GM18907 (cell line): ENCODE measurements around the gene COPS6.
"Not testable (repeated sequence)": the region's sequence is repeated elsewhere in the genome, so short reads cannot be mapped to it uniquely, and the experiment has no call there.

Experiments used
- ATAC-seq: cut with Tn5 transposase; IDR thresholded peaks from one replicate; pipeline ENCODE4 v1.9.1; 2021; ENCODE audit warnings: mild to moderate bottlenecking, moderate library complexity; ENCODE audit not compliant: unreplicated experiment

COPS6 gene

GRCh38 chr7:100126239-100126930 is 37.6 kb downstream of the COPS6 start:
- ATAC-seq, result peak; percentile 28

DNA sequence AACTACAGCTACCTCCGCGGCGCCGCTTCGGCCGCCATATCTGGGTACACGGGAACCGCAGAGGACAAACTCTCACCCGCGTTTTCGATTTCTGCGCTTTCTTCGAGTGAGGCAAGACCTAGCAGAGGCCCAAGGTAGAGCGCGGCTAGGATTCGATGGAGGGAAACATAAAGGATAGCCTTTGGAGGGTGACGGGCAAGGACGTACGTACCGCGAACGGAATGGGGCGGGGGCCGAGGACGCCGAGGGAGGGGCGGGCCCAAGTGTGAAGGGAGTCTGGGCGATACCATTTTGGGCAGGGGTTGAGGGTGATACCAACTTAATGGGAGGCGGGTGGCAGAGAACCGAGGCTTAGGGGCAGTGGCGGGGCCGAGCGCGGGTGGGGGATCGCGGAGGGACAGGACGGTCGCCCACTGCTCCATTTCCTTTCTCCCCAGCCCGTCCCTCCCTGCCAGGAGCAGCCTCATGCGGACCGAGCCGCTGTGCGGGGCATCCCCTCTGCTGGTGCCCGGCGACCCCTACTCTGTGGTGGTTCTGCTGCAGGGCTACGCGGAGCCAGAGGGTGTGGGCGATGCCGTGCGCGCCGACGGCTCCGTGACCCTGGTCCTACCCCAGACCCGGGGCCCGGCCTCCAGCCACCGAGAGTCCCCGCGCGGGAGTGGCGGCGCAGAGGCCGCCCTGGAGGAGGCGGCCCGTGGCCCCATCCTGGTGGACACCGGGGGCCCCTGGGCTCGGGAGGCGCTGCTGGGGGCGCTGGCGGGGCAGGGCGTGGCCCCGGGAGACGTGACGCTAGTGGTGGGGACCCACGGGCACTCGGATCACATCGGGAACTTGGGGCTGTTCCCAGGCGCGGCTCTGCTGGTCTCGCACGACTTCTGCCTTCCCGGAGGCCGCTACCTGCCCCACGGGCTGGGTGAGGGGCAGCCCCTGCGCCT is 38.4 kb downstream of the COPS6 start, which contains the start of gene MBLAC1:
TSS of gene MBLAC1 (plus strand) at position 37 of the 935 bp plus-strand sequence. CDS start at position 466, 429 bp downstream.
- peak; percentile 69 for ATAC-seq

- ATAC-seq, result no peak
Measured at GRCh38 chr7:100127866-100128636, 39.3 kb downstream of the COPS6 start.

DNA sequence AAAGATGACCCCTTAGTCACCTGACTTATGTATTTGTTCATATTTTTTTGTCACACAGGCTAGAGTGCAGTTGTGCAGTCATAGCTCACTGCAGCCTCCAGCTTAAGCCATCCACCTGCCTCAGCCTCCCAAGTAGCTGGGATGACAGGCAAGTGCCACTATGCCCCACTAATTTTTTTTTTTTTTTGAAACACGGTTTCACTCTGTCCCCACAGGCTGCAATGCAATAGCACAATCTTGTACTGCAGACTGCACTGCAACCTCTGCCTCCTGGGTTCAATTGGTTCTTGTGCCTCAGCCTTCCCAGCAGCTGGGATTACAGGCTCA is 39.8 kb downstream of the COPS6 start:
- ATAC-seq, result no peak

- ATAC-seq, result not testable (repeated sequence)
Measured at GRCh38 chr7:100130220-100130607, 41.4 kb downstream of the COPS6 start.

- ATAC-seq, result no peak
Measured at GRCh38 chr7:100130608-100131453, 42.1 kb downstream of the COPS6 start.

DNA sequence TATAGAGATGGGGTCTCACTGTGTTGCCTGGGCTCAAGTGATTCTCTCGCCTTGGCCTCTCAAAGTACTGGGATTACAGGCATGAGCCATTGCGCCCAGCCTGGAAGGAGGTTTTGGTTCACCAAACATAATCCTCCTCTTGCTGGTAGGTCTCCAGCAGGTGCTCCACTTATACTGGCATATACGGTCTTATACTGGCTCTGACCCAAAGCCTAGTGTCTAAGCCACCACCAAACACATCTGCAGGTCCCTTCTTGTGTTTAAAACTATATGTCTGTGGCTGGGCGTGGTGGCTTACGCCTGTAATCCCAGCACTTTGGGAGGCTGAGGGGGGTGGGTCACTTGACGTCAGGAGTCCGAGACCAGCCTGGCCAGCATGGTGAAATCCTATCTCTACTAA is 43.4 kb downstream of the COPS6 start:
- ATAC-seq, result no peak

DNA sequence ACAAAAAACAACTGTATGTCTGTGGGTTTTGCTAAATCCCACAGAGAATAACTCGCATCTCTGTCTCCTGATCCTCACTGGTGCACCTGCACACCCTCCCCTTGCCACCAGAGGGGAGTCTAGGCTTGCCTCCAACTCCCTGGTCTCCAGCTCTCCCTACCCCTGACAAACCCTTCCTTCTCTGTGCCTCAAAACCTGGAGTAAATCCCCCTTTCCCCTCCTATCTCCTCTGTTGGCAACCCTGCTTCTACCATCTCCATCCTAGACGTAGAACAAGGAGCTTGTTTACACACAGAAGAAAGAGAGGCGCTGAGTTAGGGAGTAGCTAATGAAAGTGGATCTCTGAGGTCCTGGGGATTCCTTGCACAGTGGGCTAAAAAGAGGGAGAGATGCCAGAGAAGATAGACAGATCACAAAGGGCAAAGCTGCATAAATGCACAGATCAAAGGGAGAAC is 44.0 kb downstream of the COPS6 start:
- peak; percentile 75 for ATAC-seq

DNA sequence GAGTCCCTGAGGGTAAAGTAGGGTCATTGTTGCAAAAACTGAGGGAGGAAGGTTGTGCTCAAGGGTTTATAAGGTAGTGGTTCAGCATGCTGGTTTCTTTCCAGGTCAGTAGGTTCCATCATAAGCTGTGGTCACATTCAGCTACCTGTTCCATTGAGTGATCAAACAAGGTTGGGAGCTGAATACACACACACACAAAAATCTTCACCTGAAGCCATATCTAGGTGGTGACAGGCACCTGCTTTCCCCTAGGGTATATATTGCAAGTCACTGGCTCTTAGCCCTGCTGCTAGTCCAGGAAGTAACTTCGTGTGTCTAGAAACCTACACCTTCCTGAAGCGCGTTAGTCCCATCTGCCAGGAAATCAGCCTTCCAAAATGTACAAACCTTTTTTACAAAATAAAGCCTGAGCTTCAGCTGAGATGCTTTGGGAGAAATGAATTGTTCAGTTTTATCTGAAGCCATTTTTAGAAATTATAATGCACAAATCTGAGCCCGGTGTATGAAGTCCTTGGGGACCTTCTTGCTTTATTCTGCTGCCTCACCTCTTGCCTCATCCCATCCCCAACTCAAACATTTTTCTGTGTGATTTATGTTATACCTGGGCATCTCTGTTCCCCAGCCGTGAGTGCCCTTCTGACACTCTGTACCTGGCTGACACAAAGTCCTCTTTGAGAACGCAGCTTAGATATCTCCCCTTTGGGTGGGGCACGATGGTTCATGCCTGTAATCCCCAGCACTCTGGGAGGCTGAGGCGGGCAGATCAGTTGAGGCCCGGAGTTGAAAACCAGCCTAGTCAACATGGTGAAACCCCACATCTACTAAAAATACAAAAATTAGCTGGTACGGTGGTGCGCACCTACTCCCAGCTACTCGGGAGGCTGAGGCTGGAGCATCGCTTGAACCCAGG is 49.3 kb downstream of the COPS6 start:
- no peak for ATAC-seq

GRCh38 chr7:100141555-100141949 is 52.8 kb downstream of the COPS6 start:
- ATAC-seq, result no peak
